Amniotic stem cell (primary cell): Measurements from ENCODE around the gene FZR1.

Experiments
- DNase-seq: peaks from one replicate; lab custom pipeline; 2025; lab: John Stamatoyannopoulos, UW

The FZR1 gene

GRCh38 chr19:3474010-3474409 is 32.1 kb upstream of the FZR1 start:
- no peak for DNase-seq

- DNase-seq, result no peak
Observed at GRCh38 chr19:3474614-3475013, 31.5 kb upstream of the FZR1 start.

- no peak for DNase-seq
Observed at GRCh38 chr19:3475449-3475848, 30.7 kb upstream of the FZR1 start.

GRCh38 chr19:3476830-3477229 is 29.3 kb upstream of the FZR1 start:
- no peak for DNase-seq

DNA sequence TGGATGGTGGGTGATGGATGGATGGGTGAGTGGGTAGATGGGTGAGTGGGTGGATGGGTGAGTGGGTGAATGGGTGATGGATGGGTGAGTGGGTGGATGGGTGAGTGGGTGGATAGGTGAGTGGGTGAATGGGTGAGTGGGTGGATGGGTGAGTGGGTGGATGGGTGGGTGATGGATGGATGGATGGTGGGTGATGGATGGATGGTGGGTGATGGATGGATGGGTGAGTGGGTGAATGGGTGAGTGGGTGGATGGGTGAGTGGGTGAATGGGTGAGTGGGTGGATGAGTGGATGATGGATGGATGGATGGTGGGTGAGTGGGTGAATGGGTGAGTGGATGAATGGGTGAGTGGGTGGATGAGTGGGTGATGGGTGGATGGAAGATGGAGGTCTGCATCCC is 28.6 kb upstream of the FZR1 start:
- no peak for DNase-seq

GRCh38 chr19:3477951-3478350 is 28.2 kb upstream of the FZR1 start:
- DNase-seq, result no peak

DNA sequence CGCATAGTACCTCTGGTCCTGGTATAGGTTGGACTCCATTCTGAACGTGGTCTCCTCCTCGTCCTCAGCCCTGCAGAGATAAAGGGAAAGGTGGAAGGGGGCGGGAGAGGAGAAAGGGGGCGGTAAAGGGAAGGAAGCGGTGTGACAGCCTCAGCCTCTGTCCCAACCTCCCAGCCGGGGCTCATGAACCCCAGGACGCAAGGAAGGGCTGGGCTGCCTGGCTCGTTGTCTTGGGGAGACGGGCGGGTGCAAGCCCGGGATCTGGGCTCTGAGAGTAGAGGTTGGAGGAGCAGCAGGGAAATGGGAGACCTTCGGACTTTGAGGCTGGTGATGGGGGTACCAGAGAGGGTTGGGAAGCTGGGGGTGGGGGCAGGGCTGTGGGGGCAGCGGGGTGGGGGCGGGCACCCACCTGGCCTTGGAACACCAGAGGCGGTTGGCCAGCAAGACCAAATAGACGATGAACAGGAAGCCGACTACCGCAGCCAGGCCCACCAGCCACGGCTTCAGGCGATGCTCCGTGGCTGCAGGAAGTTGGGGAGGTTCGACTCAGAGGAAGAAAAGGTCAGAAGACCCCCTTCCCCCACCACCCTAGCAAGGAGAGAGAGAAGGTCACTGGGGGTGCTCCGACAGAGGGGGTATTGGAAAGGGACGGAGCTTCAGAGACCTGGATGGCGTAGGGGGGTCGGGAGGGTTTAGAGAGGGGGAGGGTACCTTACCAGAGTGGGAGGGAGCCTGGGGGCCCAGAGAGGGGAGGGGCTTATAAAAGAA is 27.5 kb upstream of the FZR1 start:
- no peak for DNase-seq

DNA sequence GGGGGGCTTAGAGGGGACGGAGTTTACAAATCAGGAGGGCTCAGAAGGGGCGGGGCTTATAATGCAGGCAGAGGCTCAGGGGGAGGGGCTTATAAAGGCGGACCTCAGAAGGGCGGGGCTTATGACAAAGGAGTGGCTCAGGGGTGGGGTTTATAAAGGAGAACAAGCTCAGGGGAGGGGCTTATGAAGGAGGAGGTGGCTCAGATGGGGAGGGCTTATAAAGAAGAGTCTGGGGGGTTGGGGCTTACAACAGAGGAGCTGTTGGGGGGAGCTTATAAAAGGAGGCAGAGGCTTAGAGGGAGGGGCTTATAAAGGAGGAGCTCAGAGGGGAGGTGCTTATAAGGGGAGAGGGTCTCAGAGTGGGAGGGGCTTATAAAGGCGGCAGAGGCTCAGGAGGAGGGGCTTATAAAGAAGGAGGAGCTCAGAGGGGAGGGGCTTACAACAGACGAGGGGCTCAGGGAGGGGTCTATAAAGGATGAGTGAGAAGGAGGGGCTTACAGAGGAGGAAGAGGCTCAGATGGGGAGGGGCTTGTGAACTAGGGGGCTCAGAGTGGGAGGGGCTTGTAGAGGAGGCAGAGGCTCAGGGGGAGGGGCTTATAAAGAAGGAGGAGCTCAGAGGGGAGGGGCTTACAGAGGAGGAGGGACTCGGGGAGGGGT is 26.8 kb upstream of the FZR1 start:
- DNase-seq, result no peak

DNA sequence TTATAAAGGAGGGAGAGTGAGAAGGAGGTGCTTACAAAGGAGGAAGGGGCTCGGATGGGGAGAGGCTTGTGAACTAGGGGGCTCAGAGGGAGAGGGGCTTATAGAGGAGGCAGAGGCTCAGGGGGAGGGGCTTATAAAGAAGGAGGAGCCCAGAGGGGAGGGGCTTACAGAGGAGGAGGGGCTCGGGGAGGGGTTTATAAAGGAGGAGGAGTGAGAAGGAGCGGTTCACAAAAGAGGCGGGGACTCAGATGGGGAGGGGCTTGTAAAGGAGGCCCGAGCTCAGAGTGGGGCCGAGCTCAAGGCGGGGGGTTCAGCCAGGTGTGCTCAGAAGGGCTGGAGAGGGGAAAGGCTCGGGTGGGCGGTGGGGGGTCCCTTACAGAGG is 26.3 kb upstream of the FZR1 start:
- no peak for DNase-seq

GRCh38 chr19:3480383-3481091 is 25.6 kb upstream of the FZR1 start, which contains the start of gene SMIM24:
TSS of gene SMIM24 (minus strand) at chr19:3480525. CDS start at chr19:3480463, 62 bp downstream.
- DNase-seq, result no peak

DNA sequence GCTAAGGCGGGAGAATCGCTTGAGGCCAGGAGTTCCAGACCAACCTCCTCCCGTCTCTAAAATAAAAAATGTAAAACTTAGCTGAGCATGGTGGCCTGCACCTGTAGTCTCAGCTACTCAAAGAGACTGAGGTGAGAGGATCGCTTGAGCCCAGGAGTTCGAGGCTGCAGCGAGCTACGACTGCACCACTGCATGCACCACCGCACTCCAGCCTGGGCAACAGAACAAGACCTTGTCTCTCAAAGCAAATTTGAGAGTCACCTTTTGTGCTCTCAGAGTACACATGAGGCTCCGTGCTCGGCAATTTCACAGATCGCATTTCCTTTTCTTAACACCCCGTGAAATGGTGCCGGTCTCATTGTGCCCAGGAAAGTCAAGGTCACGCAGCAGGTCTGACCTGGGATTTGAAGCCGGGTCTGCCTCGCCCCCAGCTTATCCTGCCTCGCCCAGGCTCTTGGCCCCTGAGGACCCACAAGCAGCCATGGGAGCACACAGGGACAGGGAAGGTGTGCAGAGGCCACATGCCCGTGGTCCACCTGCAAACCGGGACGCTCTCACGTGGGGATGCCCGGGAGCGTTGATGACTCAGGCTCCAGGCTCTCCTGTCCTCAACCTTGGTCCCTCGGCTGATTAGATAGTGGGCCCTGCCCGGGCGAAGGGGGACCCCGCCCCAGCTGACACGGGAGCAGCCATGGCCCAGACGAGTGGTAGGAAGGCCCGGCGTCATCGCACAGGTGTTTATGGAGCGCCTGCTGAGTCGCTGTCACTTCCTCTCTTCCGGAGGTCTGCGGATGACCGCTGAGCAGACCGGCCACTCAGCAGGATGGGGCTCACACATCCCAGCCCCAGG is 24.6 kb upstream of the FZR1 start:
- DNase-seq, result no peak

- no peak for DNase-seq
Observed at GRCh38 chr19:3482507-3483225, 23.4 kb upstream of the FZR1 start.

GRCh38 chr19:3483226-3483628 is 22.9 kb upstream of the FZR1 start, which contains the start of gene SMIM44:
TSS of gene SMIM44 (minus strand) at chr19:3483441. CDS start at chr19:3483403, 38 bp downstream.
- no peak for DNase-seq

DNA sequence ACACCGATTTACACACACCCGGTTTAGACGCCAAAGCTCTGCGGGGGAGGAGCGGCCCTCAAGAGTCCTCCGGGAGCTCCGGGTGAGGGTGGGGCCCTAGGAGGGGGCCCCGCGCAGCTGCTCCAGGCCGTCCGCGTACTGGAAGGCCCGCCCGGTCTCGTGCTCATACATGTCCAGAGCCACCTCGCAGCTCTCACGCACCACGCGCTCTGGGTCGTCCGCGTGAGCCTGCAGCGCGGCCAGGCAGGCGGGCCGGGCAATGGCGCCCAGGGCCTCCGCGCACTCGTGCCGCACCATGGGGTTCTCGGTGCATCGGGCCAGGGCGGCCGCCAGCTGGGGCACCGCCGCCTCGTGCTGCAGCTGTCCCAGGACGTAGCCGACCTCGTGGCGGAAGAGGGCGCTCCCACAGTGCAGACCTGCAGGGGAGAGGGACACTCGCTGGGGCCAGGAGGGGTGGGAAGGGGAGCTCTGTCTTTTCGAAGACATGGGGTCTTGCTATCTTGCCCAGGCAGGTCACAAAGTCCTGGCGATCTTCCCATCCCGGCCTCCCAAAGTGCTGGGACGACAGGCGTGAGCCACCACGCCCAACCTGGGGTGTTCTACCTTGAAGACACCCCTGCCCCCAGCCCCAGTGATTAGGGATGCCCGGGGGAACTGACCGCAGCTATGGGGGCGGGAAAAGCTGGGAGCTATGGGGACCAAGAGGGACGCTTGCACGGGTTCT is 14.6 kb upstream of the FZR1 start:
- DNase-seq, result no peak

- no peak for DNase-seq
Observed at GRCh38 chr19:3492131-3492839, 13.8 kb upstream of the FZR1 start.

GRCh38 chr19:3492919-3493318 is 13.2 kb upstream of the FZR1 start:
- no peak for DNase-seq

GRCh38 chr19:3493651-3494050 is 12.5 kb upstream of the FZR1 start:
- no peak for DNase-seq

- no peak for DNase-seq
Observed at GRCh38 chr19:3494051-3494450, 12.1 kb upstream of the FZR1 start.

DNA sequence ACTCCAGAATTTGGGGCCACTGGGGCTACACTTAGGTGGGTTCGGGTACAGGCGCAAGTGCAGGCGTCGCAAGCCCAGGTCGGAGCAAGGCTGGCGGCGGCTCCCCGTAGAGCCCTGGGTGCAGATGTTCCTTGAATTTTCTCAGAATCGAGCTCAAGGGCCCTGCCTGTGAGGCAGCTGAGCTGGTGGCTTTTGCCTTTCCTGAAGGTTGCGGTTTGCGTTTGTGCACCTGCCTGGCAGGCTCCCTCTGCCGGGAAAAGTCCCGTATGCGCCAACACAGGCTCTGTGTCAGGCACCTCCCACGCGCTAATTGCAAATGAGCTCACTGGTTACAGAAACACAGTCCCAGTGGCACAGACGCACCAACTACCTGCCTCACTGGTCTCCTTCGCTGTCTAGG is 11.6 kb upstream of the FZR1 start:
- DNase-seq, result no peak
